ENCODE data around the gene NCAPD3.

- TF ChIP-seq TSHZ2 (CRISPR knock-in tag; IDR thresholded peaks at IDR 0.05) = no peak
- no peak for TF ChIP-seq ZNF565 (CRISPR knock-in tag; conservative IDR thresholded peaks at IDR 0.05; ENCODE audit: low read depth)
- no peak for TF ChIP-seq CREB5 (CRISPR knock-in tag; IDR thresholded peaks at IDR 0.05; ENCODE audit: low read depth)
- TF ChIP-seq ZFP30 (CRISPR knock-in tag; IDR thresholded peaks at IDR 0.05) = no peak
- TF ChIP-seq, protein P1, sequence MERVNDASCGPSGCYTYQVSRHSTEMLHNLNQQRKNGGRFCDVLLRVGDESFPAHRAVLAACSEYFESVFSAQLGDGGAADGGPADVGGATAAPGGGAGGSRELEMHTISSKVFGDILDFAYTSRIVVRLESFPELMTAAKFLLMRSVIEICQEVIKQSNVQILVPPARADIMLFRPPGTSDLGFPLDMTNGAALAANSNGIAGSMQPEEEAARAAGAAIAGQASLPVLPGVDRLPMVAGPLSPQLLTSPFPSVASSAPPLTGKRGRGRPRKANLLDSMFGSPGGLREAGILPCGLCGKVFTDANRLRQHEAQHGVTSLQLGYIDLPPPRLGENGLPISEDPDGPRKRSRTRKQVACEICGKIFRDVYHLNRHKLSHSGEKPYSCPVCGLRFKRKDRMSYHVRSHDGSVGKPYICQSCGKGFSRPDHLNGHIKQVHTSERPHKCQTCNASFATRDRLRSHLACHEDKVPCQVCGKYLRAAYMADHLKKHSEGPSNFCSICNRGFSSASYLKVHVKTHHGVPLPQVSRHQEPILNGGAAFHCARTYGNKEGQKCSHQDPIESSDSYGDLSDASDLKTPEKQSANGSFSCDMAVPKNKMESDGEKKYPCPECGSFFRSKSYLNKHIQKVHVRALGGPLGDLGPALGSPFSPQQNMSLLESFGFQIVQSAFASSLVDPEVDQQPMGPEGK (CRISPR knock-in tag; IDR thresholded peaks at IDR 0.05; ENCODE audit: borderline replicate concordance) = no peak
- TF ChIP-seq CSRNP3 (CRISPR knock-in tag; IDR thresholded peaks at IDR 0.05) = no peak
Observed at GRCh38 chr11:134120921-134121526, 102.7 kb downstream of the NCAPD3 start.
